ENCODE data around the gene TATDN3. TPM values are rescaled to one million over a fixed set of nuclear protein-coding genes. Genes with fewer than 3 reads are reported as not detected.

Gene TATDN3
- polyA plus RNA-seq, 1 experiment: 16.3 TPM

- Histone ChIP-seq H3K27ac (ENCODE audit: low read depth, low read length) (peak overlapping the region; percentile 67), H3K9me3 (ENCODE audit: control insufficient read depth, insufficient read depth, low read length) (no peaks in the 10 kb centered on the region), H3K27me3 (ENCODE audit: control insufficient read depth, insufficient read depth, low read length) (no peaks in the 10 kb centered on the region), H3K4me3 (ENCODE audit: low read depth, low read length) (no peak overlapping the region)
- TF ChIP-seq CTCF (IDR thresholded peaks at IDR 0.05; ENCODE audit: low read depth, low read length): peak; percentile 81
- POLR2A ChIA-PET: interaction anchor here (0.6 kb wide), 1 partner anchor 22 kb away, joined by 3 read pairs; no protein-coding TSS in a partner anchor
- DNase-seq (ENCODE audit: low read depth, low spot score): peak; percentile 54
- CTCF ChIA-PET: interaction anchor here (0.5 to 8.1 kb wide), 50 partner anchors 9 to 467 kb away, joined by 3 to 68 read pairs (median 5); partner anchors contain the start of genes NSL1 and VASH2
Observed at GRCh38 chr1:212749821-212750535, 41.7 kb upstream of the TATDN3 start.

GRCh38 chr1:212752252-212752933 is 39.3 kb upstream of the TATDN3 start:
- no peak for DNase-seq (ENCODE audit: low read depth, low spot score)
- no peaks in the 10 kb centered on the region for H3K27me3 ChIP-seq (ENCODE audit: control insufficient read depth, insufficient read depth, low read length)
- H3K4me3 ChIP-seq (ENCODE audit: low read depth, low read length): no peak overlapping the region
- POLR2A ChIA-PET: no interaction called here
- no peak for TF ChIP-seq CTCF (IDR thresholded peaks at IDR 0.05; ENCODE audit: low read depth, low read length)
- CTCF ChIA-PET: interaction anchor here (0.6 to 8.1 kb wide), 8 partner anchors 10 to 275 kb away, joined by 3 to 66 read pairs (median 4); no protein-coding TSS in a partner anchor
- H3K9me3 ChIP-seq (ENCODE audit: control insufficient read depth, insufficient read depth, low read length): no peaks in the 10 kb centered on the region
- no peak overlapping the region for H3K27ac ChIP-seq (ENCODE audit: low read depth, low read length)

GRCh38 chr1:212752934-212753497 is 38.7 kb upstream of the TATDN3 start:
- TF ChIP-seq CTCF (IDR thresholded peaks at IDR 0.05; ENCODE audit: low read depth, low read length): no peak
- Histone ChIP-seq H3K4me3 (ENCODE audit: low read depth, low read length) (no peak overlapping the region), H3K27ac (ENCODE audit: low read depth, low read length) (no peak overlapping the region), H3K9me3 (ENCODE audit: control insufficient read depth, insufficient read depth, low read length) (no peaks in the 10 kb centered on the region), H3K27me3 (ENCODE audit: control insufficient read depth, insufficient read depth, low read length) (no peaks in the 10 kb centered on the region)
- ChIA-PET POLR2A (no interaction called here), CTCF (interaction anchor here (1.0 to 8.1 kb wide), 5 partner anchors 24 to 276 kb away, joined by 3 to 59 read pairs (median 3); no protein-coding TSS in a partner anchor)
- DNase-seq (ENCODE audit: low read depth, low spot score): no peak

GRCh38 chr1:212753749-212754148 is 37.9 kb upstream of the TATDN3 start:
- DNase-seq (ENCODE audit: low read depth, low spot score): no peak
- Histone ChIP-seq H3K27ac (ENCODE audit: low read depth, low read length) (no peak overlapping the region), H3K4me3 (ENCODE audit: low read depth, low read length) (no peak overlapping the region), H3K27me3 (ENCODE audit: control insufficient read depth, insufficient read depth, low read length) (no peaks in the 10 kb centered on the region), H3K9me3 (ENCODE audit: control insufficient read depth, insufficient read depth, low read length) (no peaks in the 10 kb centered on the region)
- ChIA-PET POLR2A (no interaction called here), CTCF (interaction anchor here (0.6 to 8.1 kb wide), 3 partner anchors 28 to 1429 kb away, joined by 3 to 59 read pairs (median 4); no protein-coding TSS in a partner anchor)
- no peak for TF ChIP-seq CTCF (IDR thresholded peaks at IDR 0.05; ENCODE audit: low read depth, low read length)

Data from AG04450 (cell line).